Pancreas (tissue), 10 donors: ENCODE data around the gene ZBTB9. TPM values are rescaled to one million over a fixed set of nuclear protein-coding genes. Genes with fewer than 3 reads are reported as not detected.

Source experiments
- ATAC-seq, 4 donors: fragments of 200-7000 bp; cut with Tn5 transposase; one replicate each; pipeline versions ENCODE4 v1.8.0 to v1.9.1; 2020; ENCODE audit warnings: mild to moderate bottlenecking in 4 of 4, moderate library complexity in 4 of 4
- DNase-seq, 6 donors: peaks; one replicate each; pipeline ENCODE4 v3.0.0-alpha.2; 2020
- FAIRE-seq: peaks from 2 replicates; lab custom pipeline; 2012; peaks lifted over from hg19 to GRCh38; lab: Jason Lieb, UNC
- H3K27ac ChIP-seq, 4 donors: fragments of 200-600 bp; sonication (generic); 1 replicate in 3 of 4; 2 replicates in 1 of 4; pipeline versions ENCODE4 v1.5.0 to v1.8.0; 2020
- H3K27me3 ChIP-seq, 4 donors: fragments of 200-600 bp; one replicate each; pipeline ENCODE4 v1.8.0; 2021
- H3K36me3 ChIP-seq, 3 donors: fragments of 200-600 bp; sonication (generic) in 1 of 3; one replicate each; pipeline versions ENCODE4 v1.5.0 to v1.8.0; 2020 to 2021
- H3K4me1 ChIP-seq, 3 donors: fragments of 200-600 bp; one replicate each; pipeline ENCODE4 v1.8.0; 2021
- H3K4me3 ChIP-seq, 4 donors: fragments of 200-600 bp; sonication (generic) in 2 of 4; one replicate each; pipeline versions ENCODE4 v1.5.0 to v1.8.0; 2020 to 2021
- H3K9me3 ChIP-seq, 4 donors: fragments of 200-600 bp; one replicate each; pipeline ENCODE4 v1.8.0; 2021
- WGBS, 2 donors: extraction: QIAGEN DNeasy Blood & Tissue Kit; methylation state at CpG; one replicate each; pipeline ENCODE4 v1.1.7; 2013; 5-methylcytosine and 5-hydroxymethylcytosine counted together
- intact Hi-C, 3 donors: fragments of 100-400 bp; cut with DNase I; formaldehyde crosslinking; loops; one replicate each; pipeline versions ENCODE4 v1.11.1 to v1.14.2; 2022
- polyA plus RNA-seq, 2 donors: library from polyadenylated mRNA; stranded (reverse); fragments of 200-250 nt; gene quantifications; one replicate each; pipeline ENCODE4 v1.2.3, GENCODE V29; 2013
- total RNA-seq, 6 donors: library from RNA; stranded (reverse); fragmentation: NEBNext Ultra II Directional in 4 of 6; extraction: Animal tissue kit (Norgen Biotek cat#: 25700) in 4 of 6; gene quantifications; one replicate each; pipeline versions ENCODE4 v1.2.1 to v1.2.4, GENCODE V29; 2021 to 2023
- TF ChIP-seq, protein P1 (sequence below), 4 donors: fragments of 200-600 bp; sonication (generic) in 3 of 4; IDR thresholded peaks; one replicate each; pipeline versions ENCODE4 v1.5.0 to v1.8.0; 2021; ENCODE audit warnings: antibody characterized with exemption in 4 of 4
- donor health status: healthy with polysubstance abuse.
- donor health status: DM: no; HTN: no; CAD: no; lungs with moderate emphysema.
- donor health status: DM: no; HTN: no; CAD: no.
- donor health status: control.
- donor health status: control.
- donor health status: Bipolar disorder and iron deficiency.
- donor health status: DM: yes; HTN: yes; CAD: no.
- donor health status: DM: no; HTN: no; CAD: no.
- donor health status: DM: no; HTN: no; CAD: no.
- donor health status: DM: yes; HTN: yes; CAD: no.

The ZBTB9 gene
- total and polyA plus RNA-seq, 8 donors: 1.7 to 4.7 (median 3.5) TPM

DNA sequence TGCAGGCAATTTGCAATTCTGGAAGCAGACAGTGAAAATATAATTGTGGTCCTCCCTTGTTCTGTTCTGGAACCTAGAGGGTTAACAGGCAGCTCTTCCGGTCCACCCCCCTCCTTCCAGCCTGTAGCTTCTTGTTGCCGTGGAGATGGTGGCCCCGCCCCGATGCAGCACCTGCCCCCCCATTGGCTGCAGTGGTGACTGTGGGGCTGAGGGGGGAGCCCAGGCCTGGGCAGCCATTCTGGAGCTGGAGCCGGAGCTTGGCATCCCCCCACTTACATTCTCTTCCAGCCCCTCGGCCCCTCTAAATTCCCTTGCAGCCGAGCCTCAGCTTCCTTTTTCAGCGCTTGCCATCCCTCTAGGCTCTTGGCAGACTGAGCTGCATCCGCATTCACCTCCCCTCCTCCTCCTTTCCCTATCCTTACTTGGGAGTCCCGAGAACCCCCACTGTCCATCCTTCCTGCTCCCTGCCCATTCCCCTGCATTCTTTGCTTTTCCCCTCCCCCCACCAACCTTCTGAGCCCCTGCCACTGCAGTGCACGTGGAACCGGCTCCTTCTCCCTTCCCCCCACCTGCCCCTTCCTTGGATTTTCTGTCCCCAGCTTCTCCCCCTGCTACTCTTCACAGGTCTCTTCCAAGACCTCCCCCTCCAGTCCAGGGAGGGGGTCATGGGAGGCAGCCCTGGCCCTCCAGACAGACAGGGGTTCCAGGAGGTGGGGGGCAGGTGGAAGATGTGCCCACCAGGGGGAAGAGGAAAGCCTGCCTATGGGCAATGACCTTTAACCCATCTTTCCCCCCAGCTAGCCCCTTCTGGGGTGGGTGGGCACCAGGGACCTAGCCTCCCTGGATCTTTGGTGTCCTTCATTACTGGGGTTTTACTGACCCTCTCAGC is 23.1 kb upstream of the ZBTB9 start:
- peak in 1 of 4 donors; percentile 36 for ATAC-seq
- no peak for DNase-seq
- Histone ChIP-seq H3K4me1 (peaks cover 0 to 4% (median 0%) of the 10 kb centered on the region in 3 donors), H3K4me3 (no peak overlapping the region), H3K27ac (no peak overlapping the region), H3K36me3 (no peaks in the 10 kb centered on the region), H3K9me3 (no peaks in the 10 kb centered on the region), H3K27me3 (no peaks in the 10 kb centered on the region)
- no peak for FAIRE-seq
- WGBS, 2 donors: 36 to 42% methylated on average over 12 of the region's 12 CpGs
- intact Hi-C loops: no loop called here
- TF ChIP-seq, protein P1, sequence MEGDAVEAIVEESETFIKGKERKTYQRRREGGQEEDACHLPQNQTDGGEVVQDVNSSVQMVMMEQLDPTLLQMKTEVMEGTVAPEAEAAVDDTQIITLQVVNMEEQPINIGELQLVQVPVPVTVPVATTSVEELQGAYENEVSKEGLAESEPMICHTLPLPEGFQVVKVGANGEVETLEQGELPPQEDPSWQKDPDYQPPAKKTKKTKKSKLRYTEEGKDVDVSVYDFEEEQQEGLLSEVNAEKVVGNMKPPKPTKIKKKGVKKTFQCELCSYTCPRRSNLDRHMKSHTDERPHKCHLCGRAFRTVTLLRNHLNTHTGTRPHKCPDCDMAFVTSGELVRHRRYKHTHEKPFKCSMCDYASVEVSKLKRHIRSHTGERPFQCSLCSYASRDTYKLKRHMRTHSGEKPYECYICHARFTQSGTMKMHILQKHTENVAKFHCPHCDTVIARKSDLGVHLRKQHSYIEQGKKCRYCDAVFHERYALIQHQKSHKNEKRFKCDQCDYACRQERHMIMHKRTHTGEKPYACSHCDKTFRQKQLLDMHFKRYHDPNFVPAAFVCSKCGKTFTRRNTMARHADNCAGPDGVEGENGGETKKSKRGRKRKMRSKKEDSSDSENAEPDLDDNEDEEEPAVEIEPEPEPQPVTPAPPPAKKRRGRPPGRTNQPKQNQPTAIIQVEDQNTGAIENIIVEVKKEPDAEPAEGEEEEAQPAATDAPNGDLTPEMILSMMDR (IDR thresholded peaks at IDR 0.05): no peak

DNA sequence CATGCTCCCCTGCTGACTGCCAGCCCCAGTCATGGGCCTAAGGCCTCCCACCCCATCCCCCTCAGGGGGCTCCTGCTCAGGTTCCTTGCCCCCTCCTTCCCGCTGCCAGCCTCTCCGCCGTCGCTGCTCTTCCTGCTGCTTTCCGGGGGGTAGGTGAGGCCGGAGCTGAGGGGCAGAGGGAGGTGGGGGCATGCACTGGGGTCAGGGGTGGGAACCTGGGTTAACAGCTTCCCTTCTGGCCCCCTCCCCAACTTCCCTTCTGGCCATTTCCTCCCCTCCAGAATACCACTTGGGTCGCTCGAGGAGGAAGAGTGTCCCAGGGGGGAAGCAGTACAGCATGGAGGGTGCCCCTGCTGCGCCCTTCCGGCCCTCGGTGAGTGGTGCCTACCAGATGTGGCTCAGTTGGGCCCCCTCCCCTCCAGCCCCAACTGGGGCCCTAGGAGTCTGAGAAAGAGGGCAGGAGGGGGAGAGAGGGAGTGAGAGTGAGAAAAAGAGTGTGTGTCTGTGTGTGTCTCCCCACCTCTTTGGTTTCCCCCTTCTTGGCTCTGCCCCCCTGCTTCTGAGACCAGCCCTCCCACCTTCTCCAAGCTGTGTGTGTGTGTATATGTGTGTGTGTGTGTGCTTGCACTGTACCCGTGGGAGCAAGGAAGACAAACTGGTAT is 22.4 kb upstream of the ZBTB9 start:
- Histone ChIP-seq H3K27me3 (no peaks in the 10 kb centered on the region), H3K9me3 (no peaks in the 10 kb centered on the region), H3K27ac (no peak overlapping the region), H3K36me3 (no peaks in the 10 kb centered on the region), H3K4me1 (peaks cover 0 to 4% (median 0%) of the 10 kb centered on the region in 3 donors), H3K4me3 (no peak overlapping the region)
- TF ChIP-seq, protein P1 (IDR thresholded peaks at IDR 0.05): no peak
- intact Hi-C loops: no loop called here
- FAIRE-seq (no peak), DNase-seq (no peak), ATAC-seq (no peak)
- 74 to 80% methylated on average over 12 of the region's 12 CpGs for WGBS, 2 donors

- no peak for FAIRE-seq
- no peak for ATAC-seq
- Histone ChIP-seq H3K36me3 (no peaks in the 10 kb centered on the region), H3K27me3 (no peaks in the 10 kb centered on the region), H3K4me1 (peaks cover 0 to 4% (median 0%) of the 10 kb centered on the region in 3 donors), H3K4me3 (no peak overlapping the region), H3K9me3 (no peaks in the 10 kb centered on the region), H3K27ac (no peak overlapping the region)
- WGBS, 2 donors: 86% methylated on average over 10 of the region's 10 CpGs
- TF ChIP-seq, protein P1 (IDR thresholded peaks at IDR 0.05): no peak
- intact Hi-C loops: no loop called here
- no peak for DNase-seq
Measured at GRCh38 chr6:33432546-33432945, 21.8 kb upstream of the ZBTB9 start.

DNA sequence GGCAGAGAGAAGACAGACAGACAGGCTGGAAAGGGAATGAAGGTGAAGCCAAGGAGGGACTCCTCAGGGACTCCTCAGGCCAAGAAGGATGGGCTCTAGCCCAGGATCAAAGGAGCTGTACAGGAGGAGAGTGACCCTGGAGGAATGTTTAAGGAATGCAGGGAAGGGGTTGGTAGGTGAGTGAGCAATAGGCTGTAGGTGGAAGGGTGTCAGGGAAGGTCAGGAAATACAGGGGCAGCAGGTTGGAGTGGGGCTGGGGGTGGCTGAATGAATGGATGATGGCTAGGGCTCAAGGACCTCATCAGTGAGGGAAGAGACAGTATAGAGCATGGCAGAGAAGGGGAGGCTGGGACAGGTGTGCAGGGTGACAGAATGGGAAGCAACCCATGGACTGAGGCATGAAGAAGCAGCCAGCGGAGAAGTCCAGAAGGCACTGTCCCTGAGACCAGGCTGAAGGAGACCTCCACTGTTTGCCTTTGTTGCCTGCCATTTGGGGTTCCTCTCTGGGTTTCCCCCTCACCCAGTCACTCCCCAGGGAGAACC is 21.3 kb upstream of the ZBTB9 start:
- 95 to 100% methylated on average over 1 of the region's 1 CpG for WGBS, 2 donors
- intact Hi-C loops: no loop called here
- TF ChIP-seq, protein P1 (IDR thresholded peaks at IDR 0.05): no peak
- no peak for ATAC-seq
- H3K9me3 ChIP-seq: no peaks in the 10 kb centered on the region
- no peaks in the 10 kb centered on the region for H3K27me3 ChIP-seq
- H3K27ac ChIP-seq: no peak overlapping the region
- no peak for FAIRE-seq
- DNase-seq: no peak
- H3K4me3 ChIP-seq: no peak overlapping the region
- peaks cover 0 to 2% (median 0%) of the 10 kb centered on the region in 3 donors for H3K36me3 ChIP-seq
- peaks cover 0 to 4% (median 0%) of the 10 kb centered on the region in 3 donors for H3K4me1 ChIP-seq
